Neutrophil (primary cell): ENCODE results near the gene MPO.

Experiments used
- H3K27ac ChIP-seq: fragments of 200-600 bp; sonication (generic); 2 replicates; pipeline ENCODE4 v1.5.1; 2016; ENCODE audit warnings: mild to moderate bottlenecking, moderate library complexity
- H3K27me3 ChIP-seq: fragments of 200-600 bp; sonication (generic); 2 replicates; pipeline ENCODE4 v1.6.0; 2016; ENCODE audit warnings: mild to moderate bottlenecking
- H3K36me3 ChIP-seq: fragments of 200-600 bp; sonication (generic); 2 replicates; pipeline ENCODE4 v1.5.1; 2017
- H3K4me1 ChIP-seq, 2 experiments: fragments of 200-600 bp in 1 of 2; sonication (generic) in 1 of 2; 1 replicate in 1 of 2; 2 replicates in 1 of 2; pipeline versions ENCODE4 v1.5.1 to v1.6.1; 2013 to 2016; ENCODE audit warnings: low read depth in 1 of 2, low read length in 1 of 2, mild to moderate bottlenecking in 1 of 2, moderate library complexity in 1 of 2; ENCODE audit not compliant: control insufficient read depth in 1 of 2, insufficient read depth in 1 of 2
- H3K4me3 ChIP-seq, 2 experiments: fragments of 200-600 bp in 1 of 2; sonication (generic) in 1 of 2; 1 replicate in 1 of 2; 2 replicates in 1 of 2; pipeline ENCODE4 v1.5.1; 2013 to 2016; ENCODE audit warnings: low read depth in 1 of 2, low read length in 1 of 2, mild to moderate bottlenecking in 1 of 2, moderate library complexity in 1 of 2
- H3K9me3 ChIP-seq: fragments of 200-600 bp; sonication (generic); 2 replicates; pipeline ENCODE4 v1.5.1; 2016
- TF ChIP-seq, protein P1 (sequence below): fragments of 200-600 bp; sonication (generic); IDR thresholded peaks from 2 replicates; pipeline ENCODE4 v1.5.1; 2016; ENCODE audit warnings: antibody characterized with exemption

The MPO gene

DNA sequence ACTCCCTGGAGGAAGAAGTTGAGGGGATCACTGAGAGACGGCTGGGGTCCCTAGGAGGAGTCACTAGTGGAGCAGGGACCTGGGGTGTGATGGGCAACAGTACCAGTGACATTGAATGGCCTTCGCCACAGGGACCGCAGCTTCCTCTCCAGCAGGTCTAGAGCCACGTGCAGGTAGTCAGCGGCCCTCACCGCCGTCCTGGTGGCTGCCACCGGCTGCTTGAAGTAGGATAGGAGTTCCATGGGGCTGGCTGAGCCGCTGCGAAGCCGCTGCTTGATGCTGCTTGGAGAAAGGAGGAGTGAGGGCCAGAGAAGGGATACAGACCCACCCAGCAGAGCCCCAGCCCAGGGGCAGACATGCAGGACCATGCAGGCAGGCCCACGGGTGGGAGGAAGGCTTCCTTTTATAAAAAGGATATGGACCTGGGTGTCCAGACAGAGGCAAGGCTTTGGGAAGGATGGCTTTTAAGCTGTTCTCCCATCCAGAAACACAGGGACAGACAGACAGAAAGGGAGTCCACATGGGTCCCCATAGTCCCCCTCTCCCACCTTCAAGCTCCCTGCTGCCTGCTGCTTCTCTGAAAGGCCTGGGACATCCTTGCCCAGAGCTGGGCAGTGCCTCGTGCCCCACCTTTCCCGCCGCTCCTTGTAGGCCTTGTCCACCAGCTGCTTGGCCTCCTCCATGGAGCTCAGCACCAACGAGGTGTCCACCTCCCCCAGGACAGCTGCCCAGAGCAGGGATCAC is 827 bp downstream of the MPO start:
- peak overlapping the region; percentile 33 for H3K27ac ChIP-seq

DNA sequence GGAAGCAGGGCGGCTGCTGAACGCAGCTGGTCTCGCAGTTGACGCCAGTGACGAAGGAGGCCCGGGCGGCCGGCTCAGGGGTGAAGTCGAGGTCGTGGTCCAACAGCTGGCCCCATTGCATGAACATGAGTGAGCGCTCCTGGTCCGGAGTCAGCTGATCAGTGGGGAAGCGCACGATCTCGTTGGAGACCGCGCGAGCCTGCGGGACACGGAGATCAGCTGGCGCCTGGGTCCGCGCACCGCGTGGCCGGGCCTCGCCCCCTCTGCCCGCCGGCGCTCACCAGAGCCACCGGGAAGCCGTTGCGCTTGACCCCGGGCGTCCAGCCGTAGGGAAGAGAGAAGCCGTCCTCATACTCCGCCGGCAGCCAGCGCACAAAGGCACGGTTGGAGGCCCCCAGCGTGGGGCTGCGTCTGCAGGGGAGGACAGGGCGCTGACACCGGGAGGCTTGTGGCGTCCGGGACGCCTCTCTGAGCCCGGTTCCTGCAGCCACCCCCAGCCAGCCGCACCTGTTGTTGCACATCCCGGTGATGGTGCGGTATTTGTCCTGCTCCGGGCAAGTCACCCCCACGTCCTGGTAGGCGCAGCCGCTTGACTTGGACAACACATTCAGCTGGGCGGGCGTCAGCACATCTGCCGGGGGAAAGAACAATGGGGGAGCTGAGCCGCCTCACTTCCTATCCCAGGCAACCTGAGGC is 1.6 kb downstream of the MPO start:
- H3K27me3 ChIP-seq: no peaks in the 10 kb centered on the region

More for the DNA sequence above, 827 bp downstream of the MPO start:
- Histone ChIP-seq H3K9me3 (no peaks in the 10 kb centered on the region), H3K4me1 (peaks cover 84 to 95% of the 10 kb centered on the region in 2 experiments), H3K4me3 (peak overlapping the region; percentile 24 to 66), H3K27me3 (no peaks in the 10 kb centered on the region), H3K36me3 (no peaks in the 10 kb centered on the region)
- TF ChIP-seq, protein P1, sequence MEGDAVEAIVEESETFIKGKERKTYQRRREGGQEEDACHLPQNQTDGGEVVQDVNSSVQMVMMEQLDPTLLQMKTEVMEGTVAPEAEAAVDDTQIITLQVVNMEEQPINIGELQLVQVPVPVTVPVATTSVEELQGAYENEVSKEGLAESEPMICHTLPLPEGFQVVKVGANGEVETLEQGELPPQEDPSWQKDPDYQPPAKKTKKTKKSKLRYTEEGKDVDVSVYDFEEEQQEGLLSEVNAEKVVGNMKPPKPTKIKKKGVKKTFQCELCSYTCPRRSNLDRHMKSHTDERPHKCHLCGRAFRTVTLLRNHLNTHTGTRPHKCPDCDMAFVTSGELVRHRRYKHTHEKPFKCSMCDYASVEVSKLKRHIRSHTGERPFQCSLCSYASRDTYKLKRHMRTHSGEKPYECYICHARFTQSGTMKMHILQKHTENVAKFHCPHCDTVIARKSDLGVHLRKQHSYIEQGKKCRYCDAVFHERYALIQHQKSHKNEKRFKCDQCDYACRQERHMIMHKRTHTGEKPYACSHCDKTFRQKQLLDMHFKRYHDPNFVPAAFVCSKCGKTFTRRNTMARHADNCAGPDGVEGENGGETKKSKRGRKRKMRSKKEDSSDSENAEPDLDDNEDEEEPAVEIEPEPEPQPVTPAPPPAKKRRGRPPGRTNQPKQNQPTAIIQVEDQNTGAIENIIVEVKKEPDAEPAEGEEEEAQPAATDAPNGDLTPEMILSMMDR: no peak

DNA sequence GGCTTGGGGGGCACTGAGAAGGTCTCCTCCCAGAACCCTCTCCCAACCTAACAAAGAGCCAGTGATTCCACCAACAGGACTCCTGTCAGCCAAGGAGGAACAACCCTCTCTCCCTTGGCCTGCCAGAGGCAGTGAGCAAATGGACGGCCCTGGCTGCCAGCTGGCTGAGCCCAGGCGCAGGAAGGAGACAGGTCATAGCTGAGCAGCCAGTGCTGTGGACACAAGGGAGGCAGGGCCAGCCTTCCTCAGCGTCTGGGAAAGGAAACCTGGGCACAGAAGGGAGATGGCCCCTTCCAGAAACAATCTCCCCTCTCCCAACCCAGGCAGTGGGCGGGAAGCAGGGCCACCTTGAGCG is 2.1 kb downstream of the MPO start:
- Histone ChIP-seq H3K36me3 (no peaks in the 10 kb centered on the region), H3K9me3 (no peaks in the 10 kb centered on the region), H3K4me1 (peaks cover 79 to 84% of the 10 kb centered on the region in 2 experiments), H3K27me3 (no peaks in the 10 kb centered on the region), H3K27ac (peak overlapping the region; percentile 21), H3K4me3 (peak overlapping the region; percentile 24 to 66)
- TF ChIP-seq, protein P1: no peak

More for the DNA sequence above, 1.6 kb downstream of the MPO start:
- Histone ChIP-seq H3K9me3 (no peaks in the 10 kb centered on the region), H3K36me3 (no peaks in the 10 kb centered on the region), H3K4me1 (peaks cover 80 to 88% of the 10 kb centered on the region in 2 experiments), H3K4me3 (peak overlapping the region; percentile 24 to 66), H3K27ac (peak overlapping the region; percentile 33)
- TF ChIP-seq, protein P1: no peak

DNA sequence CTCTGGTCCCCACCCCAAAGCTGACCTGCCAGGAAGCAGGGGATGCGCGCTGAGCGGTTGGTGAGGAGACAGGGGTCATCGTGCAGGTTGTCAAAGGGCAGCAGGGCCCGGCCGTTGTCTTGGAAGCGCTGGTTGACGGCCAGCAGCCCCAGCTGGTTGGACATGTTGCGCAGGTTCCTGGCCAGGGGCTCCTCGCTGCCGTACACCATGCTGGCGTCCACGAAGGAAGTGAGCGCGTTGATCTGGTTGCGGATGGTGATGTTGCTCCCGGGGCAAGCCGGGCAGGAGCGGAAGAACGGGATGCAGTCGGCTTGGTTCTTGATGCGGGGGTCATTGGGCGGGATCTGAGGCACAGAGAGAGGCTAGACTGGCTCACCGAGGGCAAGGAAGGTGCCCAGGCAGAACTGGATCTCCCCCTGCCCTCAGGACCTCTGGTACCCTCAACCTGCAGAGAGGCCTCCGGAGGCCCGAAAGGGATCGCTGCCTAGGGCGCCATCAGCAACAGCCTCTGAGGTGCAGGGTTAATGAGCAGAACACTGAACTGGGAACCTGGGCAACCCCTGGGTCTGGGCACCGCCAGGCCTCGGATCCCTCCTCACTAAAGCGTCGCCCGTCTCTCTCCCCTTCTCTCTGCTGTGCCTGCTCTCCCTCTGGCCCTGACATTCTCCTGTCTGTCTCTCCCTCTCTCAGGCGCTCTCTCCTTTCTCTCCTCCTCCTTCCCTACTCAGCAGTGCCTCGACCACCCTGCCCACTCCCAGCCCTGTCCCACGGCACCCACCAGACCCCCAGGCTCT is 2.7 kb downstream of the MPO start:
- Histone ChIP-seq H3K9me3 (no peaks in the 10 kb centered on the region), H3K27me3 (no peaks in the 10 kb centered on the region), H3K36me3 (no peaks in the 10 kb centered on the region), H3K4me1 (peaks cover 80 to 85% of the 10 kb centered on the region in 2 experiments), H3K27ac (peak overlapping the region; percentile 21), H3K4me3 (peak overlapping the region; percentile 28 to 66)
- TF ChIP-seq, protein P1: no peak

DNA sequence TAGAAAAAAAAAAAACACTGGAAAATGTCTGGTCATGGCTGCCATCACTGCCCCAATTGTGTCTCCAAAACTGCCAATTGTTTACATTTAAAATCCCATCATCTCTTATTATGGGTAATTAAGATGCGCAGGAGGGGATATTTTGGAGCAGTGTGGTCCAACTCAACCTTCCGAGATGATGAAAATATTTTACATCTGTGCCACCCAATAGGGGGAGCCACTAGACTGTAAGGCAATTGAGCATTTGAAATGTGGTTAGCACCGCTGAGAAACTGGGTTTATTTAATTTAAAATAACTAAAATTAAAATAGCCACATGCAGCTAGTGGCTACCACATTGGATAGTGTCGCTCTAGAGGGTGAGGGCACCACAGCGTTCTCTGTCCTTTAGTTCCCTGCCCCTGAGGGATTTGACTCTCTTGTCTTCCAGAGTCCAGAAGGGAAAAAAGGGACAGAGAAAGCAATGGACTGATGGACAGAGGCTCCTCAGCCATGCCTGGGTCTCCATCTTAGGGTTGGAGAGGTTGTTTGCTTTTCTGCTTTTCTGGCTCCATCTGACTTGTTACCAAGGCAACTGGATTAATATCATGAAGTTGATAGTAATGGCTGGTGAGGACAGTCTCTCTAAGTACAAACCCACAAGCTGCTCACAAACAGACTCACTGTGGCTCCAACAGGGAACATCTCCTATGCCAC is 3.5 kb downstream of the MPO start:
- TF ChIP-seq, protein P1: peak; percentile 17

More for the DNA sequence above, 3.5 kb downstream of the MPO start:
- Histone ChIP-seq H3K9me3 (no peaks in the 10 kb centered on the region), H3K27ac (no peak overlapping the region), H3K36me3 (no peaks in the 10 kb centered on the region), H3K4me3 (peak overlapping the region; percentile 28 to 66), H3K27me3 (no peaks in the 10 kb centered on the region), H3K4me1 (peaks cover 84 to 87% of the 10 kb centered on the region in 2 experiments)
